Cardiac fibroblast (primary cell): ENCODE results near the gene PEX5L.

Experiments
- DNase-seq, 2 donors: peaks; one replicate each; pipeline versions ENCODE4 v3.0.0 to v3.0.0-alpha.2; 2010; ENCODE audit warnings: low read depth in 2 of 2
- H3K4me3 ChIP-seq, 2 donors: replicated peaks in 1 of 2; 1 replicate in 1 of 2; 2 replicates in 1 of 2; pipeline ENCODE4 v1.5.1; 2011; ENCODE audit warnings: low read depth in 2 of 2, low read length in 2 of 2, mild to moderate bottlenecking in 2 of 2, moderate library complexity in 1 of 2
- CTCF ChIP-seq: IDR thresholded peaks from one replicate; pipeline ENCODE4 v1.5.1; 2011; ENCODE audit warnings: low read depth, mild to moderate bottlenecking, low read length, inconsistent platforms

The PEX5L gene

GRCh38 chr3:179772297-179772696 is 264.4 kb downstream of the PEX5L start:
- no peak for TF ChIP-seq CTCF
- no peak for DNase-seq
- H3K4me3 ChIP-seq = no peak overlapping the region

- no peak for TF ChIP-seq CTCF
- no peak overlapping the region for H3K4me3 ChIP-seq
- no peak for DNase-seq
These were observed 264.9 kb downstream of the PEX5L start for GRCh38 chr3:179771797-179772196.

GRCh38 chr3:179769411-179770247 is 267.1 kb downstream of the PEX5L start:
- no peak overlapping the region for H3K4me3 ChIP-seq
- TF ChIP-seq CTCF = no peak
- DNase-seq = no peak

- H3K4me3 ChIP-seq = no peak overlapping the region
- DNase-seq = peak; percentile 65 to 68
- TF ChIP-seq CTCF = peak; percentile 72
These were observed 268.7 kb downstream of the PEX5L start for GRCh38 chr3:179768080-179768479.

- H3K4me3 ChIP-seq = no peak overlapping the region
- TF ChIP-seq CTCF = no peak
- DNase-seq = no peak
These were observed 270.2 kb downstream of the PEX5L start for GRCh38 chr3:179766416-179767133.

- DNase-seq = no peak
- TF ChIP-seq CTCF = no peak
- H3K4me3 ChIP-seq = no peak overlapping the region
These were observed 271.3 kb downstream of the PEX5L start for GRCh38 chr3:179765396-179765795.
